HUDEP-2 (cell line): ENCODE data around the gene NYAP1.
"Not testable (repeated sequence)": the region's sequence is repeated elsewhere in the genome, so short reads cannot be mapped to it uniquely, and the experiment has no call there.

Experiments
- DNase-seq, 76 experiments: peaks; one replicate each; lab custom pipeline; 2025; ENCODE audit not compliant: unreplicated experiment in 76 of 76; lab: John Stamatoyannopoulos, UW

NYAP1 gene

GRCh38 chr7:100538654-100539435 is 55.1 kb downstream of the NYAP1 start, which contains the start of gene AGFG2:
Gene AGFG2, plus strand, starts transcription at chr7:100539203. Its CDS starts 144 bp downstream, at chr7:100539347.
- peak; percentile 55 to 100 (median 100) for DNase-seq

- DNase-seq, result no peak
These were observed 55.8 kb downstream of the NYAP1 start for GRCh38 chr7:100539436-100540006.

- DNase-seq, result no peak
These were observed 56.5 kb downstream of the NYAP1 start for GRCh38 chr7:100540073-100540723.

GRCh38 chr7:100541309-100541708 is 57.6 kb downstream of the NYAP1 start:
- not testable (repeated sequence) for DNase-seq

- no peak for DNase-seq
These were observed 59.9 kb downstream of the NYAP1 start for GRCh38 chr7:100543586-100543985.

- no peak for DNase-seq
These were observed 60.7 kb downstream of the NYAP1 start for GRCh38 chr7:100544386-100544785.
